Small intestine (tissue), 7 donors: ENCODE data around the gene MSX1. TPM values are rescaled to one million over a fixed set of nuclear protein-coding genes. Genes with fewer than 3 reads are reported as not detected.
A peak's percentile ranks its signal among the peaks of the same experiment; 100 is the strongest.

Experiments
- DNase-seq, 2 donors: peaks; one replicate each; pipeline versions ENCODE4 v3.0.0 to v3.0.0-alpha.2; 2013
- FAIRE-seq: peaks from 2 replicates; lab custom pipeline; 2012; peaks lifted over from hg19 to GRCh38; lab: Jason Lieb, UNC
- H3K27ac ChIP-seq, 3 donors: one replicate each; pipeline ENCODE4 v1.5.1; 2013; ENCODE audit warnings: low read length in 2 of 3, mild to moderate bottlenecking in 2 of 3, control low read depth in 1 of 3, inconsistent platforms in 1 of 3, low read depth in 1 of 3, moderate library complexity in 1 of 3
- H3K27me3 ChIP-seq, 3 donors: one replicate each; pipeline ENCODE4 v1.6.1; 2013; ENCODE audit warnings: low read length in 3 of 3, inconsistent platforms in 1 of 3; ENCODE audit not compliant: control insufficient read depth in 3 of 3, insufficient read depth in 3 of 3
- H3K36me3 ChIP-seq, 3 donors: one replicate each; pipeline ENCODE4 v1.6.1; 2013; ENCODE audit warnings: low read length in 3 of 3, inconsistent platforms in 1 of 3, low read depth in 1 of 3, mild to moderate bottlenecking in 1 of 3, moderate library complexity in 1 of 3; ENCODE audit not compliant: control insufficient read depth in 3 of 3, insufficient read depth in 2 of 3
- H3K4me1 ChIP-seq, 3 donors: one replicate each; pipeline ENCODE4 v1.6.1; 2013; ENCODE audit warnings: low read length in 2 of 3, inconsistent platforms in 1 of 3, low read depth in 1 of 3, mild to moderate bottlenecking in 1 of 3, moderate library complexity in 1 of 3; ENCODE audit not compliant: control insufficient read depth in 3 of 3, insufficient read depth in 2 of 3
- H3K4me3 ChIP-seq, 3 donors: one replicate each; pipeline ENCODE4 v1.5.1; 2013; ENCODE audit warnings: low read length in 3 of 3, control low read depth in 1 of 3, inconsistent platforms in 1 of 3, low read depth in 1 of 3, mild to moderate bottlenecking in 1 of 3, moderate library complexity in 1 of 3
- H3K9me3 ChIP-seq, 2 donors: one replicate each; pipeline ENCODE4 v1.6.1; 2013; ENCODE audit warnings: low read depth in 1 of 2, low read length in 1 of 2; ENCODE audit not compliant: control insufficient read depth in 2 of 2, insufficient read depth in 1 of 2
- WGBS, 3 donors: extraction: QIAGEN DNeasy Blood & Tissue Kit; methylation state at CpG; one replicate each; pipeline ENCODE4 v1.1.7; 2013; 5-methylcytosine and 5-hydroxymethylcytosine counted together
- polyA plus RNA-seq, 4 donors: library from polyadenylated mRNA; stranded (reverse) in 3 of 4; unstranded in 1 of 4; fragments of 200-250 nt in 3 of 4; fragments of 120-200 nt in 1 of 4; gene quantifications; one replicate each; pipeline versions ENCODE4 v1.2.1 to v1.2.3, GENCODE V29; 2013
- donor health status: healthy with polysubstance abuse.
- donor health status: control.
- donor health status: control.
- donor health status: Bipolar disorder and iron deficiency.
- donor health status: healthy.

The MSX1 gene
- polyA plus RNA-seq, 4 donors = 0.67 to 4.3 TPM; not detected in 2

- WGBS, 3 donors = 6 to 9% (median 6%) methylated on average over 26 to 28 of the region's 28 CpGs
- H3K9me3 ChIP-seq = peaks cover 0 to 3% of the 10 kb centered on the region in 2 donors
- FAIRE-seq = no peak
- DNase-seq = no peak
- H3K27me3 ChIP-seq = peaks cover 19 to 86% (median 69%) of the 10 kb centered on the region in 3 donors
- no peak overlapping the region for H3K4me3 ChIP-seq
- no peaks in the 10 kb centered on the region for H3K4me1 ChIP-seq
- H3K27ac ChIP-seq = no peak overlapping the region
- H3K36me3 ChIP-seq = no peaks in the 10 kb centered on the region
These were observed 12.9 kb downstream of the MSX1 start for GRCh38 chr4:4872314-4872903.

- H3K27me3 ChIP-seq = peaks cover 19 to 80% (median 61%) of the 10 kb centered on the region in 3 donors
- H3K4me1 ChIP-seq = no peaks in the 10 kb centered on the region
- H3K36me3 ChIP-seq = no peaks in the 10 kb centered on the region
- FAIRE-seq (no peak), DNase-seq (no peak)
- H3K27ac ChIP-seq = no peak overlapping the region
- peaks cover 0 to 3% of the 10 kb centered on the region in 2 donors for H3K9me3 ChIP-seq
- WGBS, 3 donors = 12 to 21% (median 18%) methylated on average over 11 of the region's 11 CpGs
- H3K4me3 ChIP-seq = no peak overlapping the region
These were observed 13.7 kb downstream of the MSX1 start for GRCh38 chr4:4873203-4873602.

GRCh38 chr4:4874254-4874653 lies 14.8 kb downstream of the MSX1 start:
- no peak overlapping the region for H3K27ac ChIP-seq
- H3K4me3 ChIP-seq = no peak overlapping the region
- DNase-seq = no peak
- WGBS, 3 donors = 34 to 68% (median 52%) methylated on average over 2 of the region's 2 CpGs
- H3K27me3 ChIP-seq = peaks cover 12 to 76% (median 56%) of the 10 kb centered on the region in 3 donors
- H3K9me3 ChIP-seq = peaks cover 0 to 3% of the 10 kb centered on the region in 2 donors
- H3K4me1 ChIP-seq = no peaks in the 10 kb centered on the region
- no peak for FAIRE-seq
- no peaks in the 10 kb centered on the region for H3K36me3 ChIP-seq

GRCh38 chr4:4875147-4875546 lies 15.7 kb downstream of the MSX1 start:
- DNase-seq = peak in 1 of 2 donors; percentile 20
- no peaks in the 10 kb centered on the region for H3K36me3 ChIP-seq
- no peak overlapping the region for H3K4me3 ChIP-seq
- peaks cover 10 to 70% (median 47%) of the 10 kb centered on the region in 3 donors for H3K27me3 ChIP-seq
- H3K4me1 ChIP-seq = no peaks in the 10 kb centered on the region
- H3K27ac ChIP-seq = no peak overlapping the region
- no peak for FAIRE-seq
- 20 to 39% (median 27%) methylated on average over 5 of the region's 5 CpGs for WGBS, 3 donors
- peaks cover 0 to 3% of the 10 kb centered on the region in 2 donors for H3K9me3 ChIP-seq

- H3K36me3 ChIP-seq = no peaks in the 10 kb centered on the region
- FAIRE-seq = no peak
- H3K27me3 ChIP-seq = peaks cover 7 to 66% (median 43%) of the 10 kb centered on the region in 3 donors
- H3K27ac ChIP-seq = no peak overlapping the region
- WGBS, 3 donors = 48 to 55% (median 50%) methylated on average over 5 of the region's 5 CpGs
- no peak for DNase-seq
- no peak overlapping the region for H3K4me3 ChIP-seq
- peaks cover 0 to 3% of the 10 kb centered on the region in 2 donors for H3K9me3 ChIP-seq
- H3K4me1 ChIP-seq = no peaks in the 10 kb centered on the region
These were observed 16.1 kb downstream of the MSX1 start for GRCh38 chr4:4875611-4876010.

- no peaks in the 10 kb centered on the region for H3K36me3 ChIP-seq
- no peak overlapping the region for H3K27ac ChIP-seq
- no peaks in the 10 kb centered on the region for H3K9me3 ChIP-seq
- WGBS, 3 donors = 59 to 73% (median 72%) methylated on average over 12 of the region's 12 CpGs
- no peaks in the 10 kb centered on the region for H3K4me1 ChIP-seq
- peaks cover 0 to 51% (median 29%) of the 10 kb centered on the region in 3 donors for H3K27me3 ChIP-seq
- FAIRE-seq (no peak), DNase-seq (no peak)
- H3K4me3 ChIP-seq = no peak overlapping the region
These were observed 17.6 kb downstream of the MSX1 start for GRCh38 chr4:4876945-4877661.

- FAIRE-seq = no peak
- WGBS, 3 donors = 67 to 78% (median 76%) methylated on average over 2 of the region's 2 CpGs
These were observed 21.0 kb downstream of the MSX1 start for GRCh38 chr4:4880492-4880891.

GRCh38 chr4:4881432-4881831 lies 22.0 kb downstream of the MSX1 start:
- 52 to 75% (median 68%) methylated on average over 2 of the region's 2 CpGs for WGBS, 3 donors
- Histone ChIP-seq H3K9me3 (no peaks in the 10 kb centered on the region), H3K27me3 (peaks cover 0 to 19% (median 2%) of the 10 kb centered on the region in 3 donors), H3K4me1 (no peaks in the 10 kb centered on the region), H3K4me3 (no peak overlapping the region), H3K27ac (no peak overlapping the region), H3K36me3 (no peaks in the 10 kb centered on the region)
- no peak for DNase-seq
- no peak for FAIRE-seq

More at GRCh38 chr4:4880492-4880891, 21.0 kb downstream of the MSX1 start:
- Histone ChIP-seq H3K27me3 (peaks cover 0 to 23% (median 5%) of the 10 kb centered on the region in 3 donors), H3K4me3 (no peak overlapping the region), H3K9me3 (no peaks in the 10 kb centered on the region), H3K27ac (no peak overlapping the region), H3K36me3 (no peaks in the 10 kb centered on the region), H3K4me1 (no peaks in the 10 kb centered on the region)
- no peak for DNase-seq
